ENCODE results near the gene ARMC12.

GRCh38 chr6:35759426-35759825, 22.6 kb downstream of the ARMC12 start:
- TF ChIP-seq E2F5 (CRISPR knock-in tag; IDR thresholded peaks at IDR 0.05) (no peak), HMGXB4 (CRISPR knock-in tag; IDR thresholded peaks at IDR 0.05) (no peak), NR2C2 (CRISPR knock-in tag; IDR thresholded peaks at IDR 0.05) (no peak), CREB1 (CRISPR knock-in tag; IDR thresholded peaks at IDR 0.05) (no peak), TEAD4 (CRISPR knock-in tag; IDR thresholded peaks at IDR 0.05) (no peak)
